ENCODE results near the gene LRRC40. TPM values are rescaled to one million over a fixed set of nuclear protein-coding genes. Genes with fewer than 3 reads are reported as not detected.

Gene LRRC40
- total RNA-seq (10 to 100 TPM in 5 of 7 donors, 1 to 10 TPM in 2; 8.8 to 16.3 (median 11.1) TPM), polyA plus RNA-seq (1 to 10 TPM; 8.0 to 8.4 TPM)
- long read RNA-seq, donor 1, partial matches to known transcripts = 4 of 13 reads
- long read RNA-seq, donor 1, other reads (novel, unspliced or antisense) = 5 of 13 reads
- long read RNA-seq, donor 2, transcript LRRC40-201 (15 exons, 2,884 nt) = major isoform, 9 of 681 reads
- long read RNA-seq, donor 2, partial matches to known transcripts = 639 of 681 reads
- long read RNA-seq, donor 2, other reads (novel, unspliced or antisense) = 33 of 681 reads
- long read RNA-seq, donor 3, transcript LRRC40-201 (15 exons, 2,884 nt) = major isoform, 20 of 22 reads
- long read RNA-seq, donor 3, partial matches to known transcripts = 0 of 22 reads
- long read RNA-seq, donor 3, other reads (novel, unspliced or antisense) = 2 of 22 reads

DNA sequence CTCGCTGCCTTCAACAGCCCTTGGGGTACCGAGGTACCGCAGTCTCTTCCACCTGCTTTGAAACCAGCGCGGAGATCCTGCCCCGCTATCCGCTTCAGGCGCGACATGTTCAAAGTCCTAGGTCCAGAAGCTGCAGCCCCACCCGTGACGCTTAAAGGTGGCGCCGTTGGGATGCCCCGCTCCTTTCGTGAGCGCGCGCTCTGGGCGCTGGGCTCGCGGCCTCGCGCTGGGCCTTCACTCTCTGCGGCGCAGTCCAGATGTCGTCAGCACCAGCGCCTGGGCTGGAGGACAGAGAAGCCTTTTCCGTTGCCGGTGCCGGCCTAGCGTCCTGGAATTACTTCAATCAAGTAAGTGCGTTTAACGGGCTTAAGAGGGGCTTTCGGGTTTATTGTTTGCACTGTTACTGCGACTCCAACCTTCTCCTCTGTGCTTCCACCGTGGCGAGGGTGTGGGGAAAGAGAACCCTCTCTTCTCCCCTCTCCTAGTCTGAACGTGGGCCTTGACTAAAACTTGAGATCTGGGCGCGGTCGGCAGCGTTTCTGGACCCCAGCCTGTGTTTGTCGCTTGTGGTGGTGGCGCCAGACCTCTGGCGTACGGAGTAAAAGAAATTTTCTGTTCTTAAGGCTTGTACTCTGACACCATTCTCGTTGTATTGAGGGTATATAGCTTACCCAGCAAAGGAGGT lies at the start of gene LRRC40:
Gene LRRC40 (minus strand): TSS at position 146 of the 685 bp plus-strand sequence. CDS start 39 bp downstream, at position 107.
- peak within 1 kb of the TSS; percentile 88 for H3K4me3 ChIP-seq
- peak within 1 kb of the TSS; percentile 69 to 82 for H3K27ac ChIP-seq
- no peaks in the 10 kb centered on the region for H3K36me3 ChIP-seq
- intact Hi-C loops (cut with DNase I) = no loop called here
- peaks cover 10% of the 10 kb centered on the region for H3K4me1 ChIP-seq (ENCODE audit: insufficient read depth)
- peak; percentile 93 to 98 (median 95) for DNase-seq
- TF ChIP-seq, protein P1, sequence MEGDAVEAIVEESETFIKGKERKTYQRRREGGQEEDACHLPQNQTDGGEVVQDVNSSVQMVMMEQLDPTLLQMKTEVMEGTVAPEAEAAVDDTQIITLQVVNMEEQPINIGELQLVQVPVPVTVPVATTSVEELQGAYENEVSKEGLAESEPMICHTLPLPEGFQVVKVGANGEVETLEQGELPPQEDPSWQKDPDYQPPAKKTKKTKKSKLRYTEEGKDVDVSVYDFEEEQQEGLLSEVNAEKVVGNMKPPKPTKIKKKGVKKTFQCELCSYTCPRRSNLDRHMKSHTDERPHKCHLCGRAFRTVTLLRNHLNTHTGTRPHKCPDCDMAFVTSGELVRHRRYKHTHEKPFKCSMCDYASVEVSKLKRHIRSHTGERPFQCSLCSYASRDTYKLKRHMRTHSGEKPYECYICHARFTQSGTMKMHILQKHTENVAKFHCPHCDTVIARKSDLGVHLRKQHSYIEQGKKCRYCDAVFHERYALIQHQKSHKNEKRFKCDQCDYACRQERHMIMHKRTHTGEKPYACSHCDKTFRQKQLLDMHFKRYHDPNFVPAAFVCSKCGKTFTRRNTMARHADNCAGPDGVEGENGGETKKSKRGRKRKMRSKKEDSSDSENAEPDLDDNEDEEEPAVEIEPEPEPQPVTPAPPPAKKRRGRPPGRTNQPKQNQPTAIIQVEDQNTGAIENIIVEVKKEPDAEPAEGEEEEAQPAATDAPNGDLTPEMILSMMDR (IDR thresholded peaks at IDR 0.05) = no peak
- peak; percentile 69 for TF ChIP-seq POLR2A (IDR thresholded peaks at IDR 0.05)
- TF ChIP-seq EP300 (IDR thresholded peaks at IDR 0.05) = no peak
- 0 to 1% (median 0%) methylated on average over 38 to 47 of the region's 47 CpGs for WGBS, 3 donors
- H3K9me3 ChIP-seq = no peaks in the 10 kb centered on the region
- no peaks in the 10 kb centered on the region for H3K27me3 ChIP-seq

DNA sequence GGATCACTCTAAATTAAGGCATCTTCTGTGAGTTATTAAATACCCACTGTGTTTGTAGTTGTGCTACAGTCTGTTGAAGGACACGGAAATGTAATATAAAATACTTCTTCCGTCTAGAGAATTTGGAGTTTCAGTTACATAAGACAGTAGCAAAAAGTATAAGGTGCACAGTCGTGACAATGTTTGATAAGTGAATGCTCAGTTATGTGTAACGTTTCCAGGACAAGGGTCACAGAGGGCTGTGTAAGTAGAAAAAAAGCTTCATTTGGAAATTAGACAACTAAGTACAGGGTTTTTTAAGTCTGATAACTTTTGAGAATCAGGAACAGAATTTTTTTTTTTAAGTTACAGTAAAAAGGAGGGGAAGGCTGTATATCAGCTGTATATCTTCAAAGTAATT lies 43.4 kb upstream of the LRRC40 start:
- no peaks in the 10 kb centered on the region for H3K36me3 ChIP-seq
- 58 to 78% (median 71%) methylated on average over 4 of the region's 4 CpGs for WGBS, 3 donors

DNA sequence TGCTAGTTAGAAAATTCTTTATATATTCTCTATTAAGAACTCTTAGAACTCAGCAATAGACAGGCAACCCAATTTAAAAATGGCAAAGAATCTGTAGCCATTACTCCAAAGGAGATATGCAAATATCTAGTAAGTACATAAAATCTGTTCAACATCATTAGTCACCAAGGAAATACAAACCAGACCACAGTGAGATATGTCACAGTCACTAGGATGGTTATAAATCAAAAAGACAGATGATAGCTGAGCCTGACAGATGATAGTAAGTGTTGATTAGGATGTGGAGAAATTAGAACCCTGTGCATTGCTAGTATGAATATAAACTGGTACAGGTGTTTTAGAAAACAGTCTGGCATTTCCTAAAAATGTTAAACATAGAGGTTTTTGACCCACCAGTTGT lies 42.4 kb upstream of the LRRC40 start:
- no peak overlapping the region for H3K4me3 ChIP-seq
- H3K4me1 ChIP-seq (ENCODE audit: insufficient read depth) = no peaks in the 10 kb centered on the region
- TF ChIP-seq, protein P1 (IDR thresholded peaks at IDR 0.05) = no peak
- TF ChIP-seq POLR2A (IDR thresholded peaks at IDR 0.05) = no peak
- TF ChIP-seq EP300 (IDR thresholded peaks at IDR 0.05) = no peak
- no peaks in the 10 kb centered on the region for H3K36me3 ChIP-seq
- intact Hi-C loops (cut with DNase I) = no loop called here
- no peaks in the 10 kb centered on the region for H3K27me3 ChIP-seq
- DNase-seq = no peak
- H3K9me3 ChIP-seq = no peaks in the 10 kb centered on the region
- H3K27ac ChIP-seq = no peak overlapping the region

More for the DNA sequence above, 43.4 kb upstream of the LRRC40 start:
- intact Hi-C loops (cut with DNase I) = no loop called here
- no peaks in the 10 kb centered on the region for H3K27me3 ChIP-seq
- no peak for TF ChIP-seq EP300 (IDR thresholded peaks at IDR 0.05)
- TF ChIP-seq, protein P1 (IDR thresholded peaks at IDR 0.05) = no peak
- no peak for TF ChIP-seq POLR2A (IDR thresholded peaks at IDR 0.05)
- no peak for DNase-seq
- no peak overlapping the region for H3K4me3 ChIP-seq
- H3K9me3 ChIP-seq = no peaks in the 10 kb centered on the region
- no peaks in the 10 kb centered on the region for H3K4me1 ChIP-seq (ENCODE audit: insufficient read depth)
- no peak overlapping the region for H3K27ac ChIP-seq

DNA sequence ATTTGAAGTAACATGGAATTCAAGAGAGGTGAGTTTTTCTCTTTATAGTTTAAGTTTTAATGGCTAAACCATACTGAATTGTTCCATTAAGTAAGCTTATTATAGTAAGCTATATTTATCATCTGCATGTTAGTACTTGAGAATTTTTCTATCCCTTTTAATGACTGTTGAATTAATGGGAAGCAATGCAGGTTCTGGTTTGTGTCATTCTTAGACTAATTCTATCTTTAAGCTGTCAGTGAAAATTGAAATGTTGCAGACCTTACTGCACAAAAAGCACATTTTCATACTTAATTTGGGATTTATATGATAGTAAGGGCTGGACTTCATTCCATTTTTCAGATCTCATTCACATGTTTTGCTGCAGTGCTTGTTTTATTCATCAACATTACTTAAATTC lies 41.7 kb upstream of the LRRC40 start:
- TF ChIP-seq, protein P1 (IDR thresholded peaks at IDR 0.05) = no peak
- intact Hi-C loops (cut with DNase I) = no loop called here
- Histone ChIP-seq H3K9me3 (no peaks in the 10 kb centered on the region), H3K27ac (no peak overlapping the region), H3K36me3 (no peaks in the 10 kb centered on the region), H3K4me1 (ENCODE audit: insufficient read depth) (no peaks in the 10 kb centered on the region), H3K4me3 (no peak overlapping the region), H3K27me3 (no peaks in the 10 kb centered on the region)
- DNase-seq = no peak

Measured in ovary (tissue), 10 donors.